NT2/D1 (cell line): ENCODE data around the gene PTPRK.

Experiments used
- SUZ12 ChIP-seq: IDR thresholded peaks from 2 replicates; pipeline ENCODE4 v1.6.1; 2011; ENCODE audit not compliant: insufficient read length, insufficient read depth; ENCODE audit errors: extremely low read depth
- YY1 ChIP-seq: IDR thresholded peaks from 2 replicates; pipeline ENCODE4 v1.6.1; 2011; ENCODE audit not compliant: insufficient read length, insufficient read depth
- ZNF274 ChIP-seq: IDR thresholded peaks from 2 replicates; pipeline ENCODE4 v1.6.1; 2011; ENCODE audit warnings: mild to moderate bottlenecking, low read depth, low read length

DNA sequence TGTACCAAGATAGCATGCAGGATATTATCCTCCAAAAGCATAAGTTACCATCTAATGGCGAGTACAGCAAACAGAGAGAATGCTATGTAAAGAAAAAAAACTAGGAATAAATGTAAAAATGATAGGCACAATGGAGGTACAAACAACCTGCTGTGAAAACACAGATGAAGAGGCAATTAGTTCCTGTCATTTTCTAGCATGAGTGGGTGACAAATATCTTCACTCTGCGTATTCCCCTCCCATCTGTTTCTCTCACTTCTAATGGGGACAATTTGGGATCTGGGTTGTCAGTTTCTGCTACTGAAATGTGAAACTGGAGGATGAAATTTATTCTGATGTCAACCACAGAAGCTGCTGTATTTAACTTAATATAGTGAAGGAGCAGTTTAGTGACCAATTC, 11.7 kb upstream of the PTPRK start:
- TF ChIP-seq YY1 (no peak), SUZ12 (no peak), ZNF274 (no peak)
